ENCODE results near the gene DDX51.
A peak's percentile ranks its signal among the peaks of the same experiment; 100 is the strongest.

Gene DDX51

GRCh38 chr12:132154941-132155770 lies 11.0 kb upstream of the DDX51 start:
- ATAC-seq: no peak
- no peak for TF ChIP-seq TSHZ2 (CRISPR knock-in tag; IDR thresholded peaks at IDR 0.05)
- TF ChIP-seq GLIS3 (CRISPR knock-in tag; IDR thresholded peaks at IDR 0.05): no peak

- no peak for TF ChIP-seq CREB5 (CRISPR knock-in tag; IDR thresholded peaks at IDR 0.05; ENCODE audit: low read depth)
- TF ChIP-seq ZFP3 (CRISPR knock-in tag; IDR thresholded peaks at IDR 0.05): no peak
- TF ChIP-seq TSHZ2 (CRISPR knock-in tag; IDR thresholded peaks at IDR 0.05): no peak
- TF ChIP-seq POU6F1 (CRISPR knock-in tag; IDR thresholded peaks at IDR 0.05; ENCODE audit: borderline replicate concordance, low read depth): no peak
- no peak for TF ChIP-seq ZC3H10 (CRISPR knock-in tag; IDR thresholded peaks at IDR 0.05)
- no peak for TF ChIP-seq PPARA (CRISPR knock-in tag; IDR thresholded peaks at IDR 0.05; ENCODE audit: borderline replicate concordance)
- no peak for TF ChIP-seq ESRRG (CRISPR knock-in tag; IDR thresholded peaks at IDR 0.05)
- no peak for TF ChIP-seq TOX (CRISPR knock-in tag; IDR thresholded peaks at IDR 0.05; ENCODE audit: borderline replicate concordance)
- peak; percentile 14 for ATAC-seq
These were observed 10.2 kb upstream of the DDX51 start for GRCh38 chr12:132154341-132154761.

- ATAC-seq: peak; percentile 99
- no peak for TF ChIP-seq ZNF565 (CRISPR knock-in tag; conservative IDR thresholded peaks at IDR 0.05; ENCODE audit: low read depth)
- no peak for TF ChIP-seq BACH2 (CRISPR knock-in tag; IDR thresholded peaks at IDR 0.05; ENCODE audit: borderline replicate concordance)
- no peak for TF ChIP-seq OSR1 (CRISPR knock-in tag; IDR thresholded peaks at IDR 0.05)
- no peak for TF ChIP-seq CSDC2 (CRISPR knock-in tag; IDR thresholded peaks at IDR 0.05)
- no peak for TF ChIP-seq PPARA (CRISPR knock-in tag; IDR thresholded peaks at IDR 0.05; ENCODE audit: borderline replicate concordance)
- TF ChIP-seq GLIS3 (CRISPR knock-in tag; IDR thresholded peaks at IDR 0.05): no peak
- TF ChIP-seq ZC3H10 (CRISPR knock-in tag; IDR thresholded peaks at IDR 0.05): no peak
- TF ChIP-seq PATZ1 (CRISPR knock-in tag; IDR thresholded peaks at IDR 0.05; ENCODE audit: borderline replicate concordance): no peak
- TF ChIP-seq SNAI2 (CRISPR knock-in tag; IDR thresholded peaks at IDR 0.05): no peak
- TF ChIP-seq ZNF8 (CRISPR knock-in tag; IDR thresholded peaks at IDR 0.05): no peak
- TF ChIP-seq ESRRG (CRISPR knock-in tag; IDR thresholded peaks at IDR 0.05): no peak
- no peak for TF ChIP-seq TOX (CRISPR knock-in tag; IDR thresholded peaks at IDR 0.05; ENCODE audit: borderline replicate concordance)
- TF ChIP-seq ISL1 (CRISPR knock-in tag; IDR thresholded peaks at IDR 0.05): no peak
- no peak for TF ChIP-seq TSHZ2 (CRISPR knock-in tag; IDR thresholded peaks at IDR 0.05)
- no peak for TF ChIP-seq POU6F1 (CRISPR knock-in tag; IDR thresholded peaks at IDR 0.05; ENCODE audit: borderline replicate concordance, low read depth)
These were observed 9.6 kb upstream of the DDX51 start for GRCh38 chr12:132153501-132154340.

Data from SK-N-SH treated with all-trans-retinoic acid at 6 μM for 48 hours (cell line).